OCI-M1 (cell line): ENCODE measurements around the gene SERP2.

ENCODE experiments used
- DNase-seq: peaks from one replicate; lab custom pipeline; 2025; lab: John Stamatoyannopoulos, UW

SERP2 gene

DNA sequence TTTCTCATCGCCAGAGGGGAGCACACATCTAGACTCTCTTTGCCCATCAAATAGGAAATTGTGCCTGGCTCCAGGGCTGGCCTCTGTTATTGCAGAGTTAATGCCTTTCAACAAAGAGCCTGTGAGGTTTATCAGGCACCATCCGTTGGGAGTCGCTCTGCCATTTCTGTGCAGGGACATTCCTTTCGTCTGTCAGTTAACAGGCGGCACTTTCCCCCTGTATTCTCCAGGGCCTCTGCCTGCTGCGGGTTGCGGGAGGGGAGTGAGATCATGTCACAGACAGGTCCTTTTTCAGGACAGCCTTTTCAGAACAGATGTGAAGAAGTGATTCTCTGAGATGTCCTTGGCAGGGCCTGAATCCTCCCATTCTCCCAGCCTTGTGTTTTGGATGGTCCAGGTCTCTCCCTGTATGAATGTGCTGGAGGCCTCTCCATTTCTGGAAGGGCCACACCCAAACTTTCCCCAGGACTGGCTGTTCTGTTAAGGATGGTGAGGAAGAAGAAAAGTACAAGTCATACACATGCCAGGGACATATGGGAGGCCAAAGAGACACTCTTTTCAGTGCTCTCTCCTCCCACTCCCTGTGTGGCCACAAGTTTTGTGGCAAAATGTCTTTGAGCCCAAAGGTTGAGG, 14.9 kb downstream of the SERP2 start:
- DNase-seq: peak; percentile 49

- DNase-seq: peak; percentile 48
These were observed 15.5 kb downstream of the SERP2 start for GRCh38 chr13:44389060-44389666.

DNA sequence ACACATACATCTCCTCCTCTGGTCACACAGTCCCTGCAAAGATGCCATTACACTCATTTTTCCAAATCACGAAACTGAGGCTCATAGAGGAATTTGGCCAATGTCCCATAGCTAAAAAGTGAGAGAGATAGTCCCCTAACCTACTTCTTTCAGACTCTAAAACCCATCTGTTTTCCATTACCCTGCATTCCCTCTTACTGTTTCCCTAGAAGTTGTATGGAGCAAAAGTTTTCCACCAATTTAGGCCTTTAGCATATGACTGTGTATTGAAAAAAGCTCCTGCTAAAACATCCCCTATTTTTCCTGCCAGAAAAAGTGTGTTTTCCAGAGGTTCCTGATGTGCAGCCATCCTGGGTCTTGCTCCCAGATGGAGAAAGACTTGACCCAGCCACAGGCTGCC, 16.3 kb downstream of the SERP2 start:
- no peak for DNase-seq

DNA sequence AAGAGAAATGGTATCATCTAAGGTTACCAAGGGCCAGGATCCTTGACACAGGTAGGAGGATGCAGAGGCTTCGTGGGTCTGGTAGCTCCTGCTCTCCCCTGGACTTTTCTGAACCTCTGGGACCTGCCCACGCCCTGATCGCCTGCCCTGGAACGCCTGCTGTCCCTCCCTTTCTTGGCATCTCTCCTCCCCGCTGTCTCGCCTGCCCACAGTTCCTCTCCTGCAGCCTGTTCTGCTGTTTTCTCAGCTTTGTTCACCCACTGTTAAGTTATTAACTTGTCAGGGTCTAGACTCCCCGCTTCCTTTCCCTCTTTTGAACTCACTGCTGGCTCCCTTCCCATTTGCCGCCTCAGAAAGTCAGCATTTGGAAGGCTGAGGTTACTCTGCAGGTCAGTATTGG, 19.8 kb downstream of the SERP2 start:
- no peak for DNase-seq

GRCh38 chr13:44394658-44395057, 21.0 kb downstream of the SERP2 start:
- DNase-seq: peak; percentile 29

DNA sequence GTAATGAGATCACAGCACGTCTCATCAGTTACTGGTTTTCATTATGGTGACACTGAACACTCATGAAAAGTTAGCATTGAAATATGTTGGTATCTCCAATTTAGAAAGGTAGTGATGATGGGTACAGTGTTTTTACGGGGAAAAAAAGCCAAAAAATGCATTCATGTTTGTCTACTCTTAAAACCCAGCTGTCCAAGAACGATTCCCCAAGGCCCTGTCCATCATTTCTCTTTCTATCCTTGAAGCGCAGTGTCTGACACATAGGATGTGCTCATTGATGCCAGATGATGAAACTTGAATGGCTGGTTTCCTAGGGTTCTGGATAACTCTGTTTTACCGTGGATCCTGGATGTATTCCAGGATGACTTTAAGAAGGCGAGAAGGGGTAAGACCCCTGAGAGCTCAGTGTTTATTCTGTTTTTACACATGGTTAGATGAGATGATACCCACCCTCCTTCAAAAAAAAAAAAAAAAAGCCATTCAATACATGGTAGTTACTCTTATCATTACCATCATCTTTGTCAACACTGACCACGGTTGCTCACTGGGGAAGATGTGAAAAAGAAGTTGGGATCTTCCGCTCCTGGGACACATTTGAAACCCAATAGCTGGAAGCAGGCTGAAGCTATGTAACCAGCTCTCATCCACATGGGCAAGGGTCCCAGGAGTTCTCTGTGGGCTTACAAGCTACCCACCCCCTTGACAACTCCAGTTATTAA, 22.5 kb downstream of the SERP2 start:
- DNase-seq: no peak

- DNase-seq: peak; percentile 80
These were observed 23.3 kb downstream of the SERP2 start for GRCh38 chr13:44396701-44397580.

GRCh38 chr13:44397766-44398223, 24.2 kb downstream of the SERP2 start:
- DNase-seq: peak; percentile 99

- DNase-seq: no peak
These were observed 25.0 kb downstream of the SERP2 start for GRCh38 chr13:44398606-44399005.

- DNase-seq: no peak
These were observed 25.4 kb downstream of the SERP2 start for GRCh38 chr13:44399074-44399473.

DNA sequence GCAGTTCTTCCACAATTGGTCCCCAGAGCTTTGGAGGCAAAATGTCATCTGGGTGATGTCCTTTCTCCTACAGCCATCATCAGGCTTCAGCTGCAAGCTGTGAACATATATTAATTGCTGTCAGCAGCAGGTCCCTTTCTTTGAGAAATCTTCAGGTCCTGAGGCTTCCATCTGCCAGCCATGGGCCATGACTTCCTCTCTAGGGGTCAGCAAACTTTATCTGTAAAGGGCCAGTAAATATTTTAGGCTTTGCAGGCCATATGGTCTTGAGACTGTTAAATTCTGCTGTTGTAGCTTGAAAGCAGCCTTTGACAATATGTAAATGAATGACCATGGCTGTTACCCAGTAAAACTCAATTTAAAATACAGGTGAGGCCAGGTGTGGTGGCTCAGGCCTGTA, 27.1 kb downstream of the SERP2 start:
- peak; percentile 32 for DNase-seq

- no peak for DNase-seq
These were observed 28.0 kb downstream of the SERP2 start for GRCh38 chr13:44401577-44401976.

- no peak for DNase-seq
These were observed 29.3 kb downstream of the SERP2 start for GRCh38 chr13:44402899-44403445.

GRCh38 chr13:44403461-44404056, 29.9 kb downstream of the SERP2 start:
- DNase-seq: no peak

- no peak for DNase-seq
These were observed 30.9 kb downstream of the SERP2 start for GRCh38 chr13:44404261-44405132.

- no peak for DNase-seq
These were observed 33.0 kb downstream of the SERP2 start for GRCh38 chr13:44406617-44407016.

GRCh38 chr13:44407379-44407778, 33.8 kb downstream of the SERP2 start:
- no peak for DNase-seq

- DNase-seq: no peak
These were observed 34.3 kb downstream of the SERP2 start for GRCh38 chr13:44407891-44408290.

GRCh38 chr13:44409595-44409994, 36.0 kb downstream of the SERP2 start:
- DNase-seq: no peak

GRCh38 chr13:44410328-44410859, 36.8 kb downstream of the SERP2 start:
- peak; percentile 30 for DNase-seq
